K562 (cell line): ENCODE results near the gene STPG2. TPM values are rescaled to one million over a fixed set of nuclear protein-coding genes. Genes with fewer than 3 reads are reported as not detected.

ENCODE experiments used
- ATAC-seq: fragments of 200-7000 bp; cut with Tn5 transposase; 3 replicates; pipeline ENCODE4 v1.9.1; 2020; ENCODE audit warnings: moderate library complexity
- BruUV-seq: library from RNA; stranded (reverse); fragments of 400-500 nt; replicated peaks from 2 replicates; lab custom pipeline; 2021; lab: Mats Ljungman, UMichigan
- CTCF ChIA-PET: fragments of 300-600 bp; formaldehyde crosslinking; extraction: SDS; loops from one replicate; lab custom pipeline; 2021; ENCODE audit warnings: low intra/inter-chr PET ratio; lab: Yijun Ruan, JAX
- POLR2A ChIA-PET: fragments of 300-600, 350-650 bp; sonication (Branson Sonifier 250); formaldehyde crosslinking; extraction: SDS; loops from one replicate; lab custom pipeline; 2021; ENCODE audit warnings: antibody characterized with exemption, inconsistent platforms; lab: Yijun Ruan, JAX
- DNase-seq, 4 experiments: peaks; one replicate each; pipeline versions ENCODE4 v3.0.0 to v3.0.0-alpha.2; 2011 to 2018; ENCODE audit warnings: low spot score in 3 of 4, mixed read lengths in 3 of 4; ENCODE audit errors: extremely low read depth in 1 of 4
- FAIRE-seq: peaks from 2 replicates; lab custom pipeline; 2011; peaks lifted over from hg19 to GRCh38; lab: Jason Lieb, UNC
- H2AFZ ChIP-seq: 2 replicates; pipeline ENCODE4 v1.6.0; 2011; ENCODE audit warnings: low read depth, low read length, control low read depth, inconsistent platforms
- H3K27ac ChIP-seq: fragments of 200-600 bp; 3 replicates; pipeline ENCODE4 v1.8.0; 2011; ENCODE audit warnings: low read depth, mild to moderate bottlenecking, control low read depth, inconsistent platforms, low read length, moderate library complexity, mixed read lengths; ENCODE audit errors: extremely low read depth
- H3K27me3 ChIP-seq, 2 experiments: fragments of 300-600 bp in 1 of 2; 2 replicates in 1 of 2; 3 replicates in 1 of 2; pipeline versions ENCODE4 v1.6.0 to v1.8.0; 2011; ENCODE audit warnings: inconsistent platforms in 2 of 2, low read length in 2 of 2, mild to moderate bottlenecking in 1 of 2, mixed read lengths in 1 of 2, moderate library complexity in 1 of 2; ENCODE audit not compliant: control insufficient read depth in 2 of 2, insufficient read depth in 2 of 2
- H3K36me3 ChIP-seq: fragments of 300-600 bp; 3 replicates; pipeline ENCODE4 v1.8.0; 2011; ENCODE audit warnings: mild to moderate bottlenecking, low read length, inconsistent platforms; ENCODE audit not compliant: control insufficient read depth, insufficient read depth
- H3K4me1 ChIP-seq, 2 experiments: fragments of 200-600 bp in 1 of 2; replicated peaks in 1 of 2; 2 replicates in 1 of 2; 3 replicates in 1 of 2; pipeline versions ENCODE4 v1.5.1 to v1.8.0; 2011; ENCODE audit warnings: inconsistent platforms in 2 of 2, low read length in 2 of 2, mild to moderate bottlenecking in 1 of 2, mixed read lengths in 1 of 2, moderate library complexity in 1 of 2; ENCODE audit not compliant: control insufficient read depth in 2 of 2, insufficient read depth in 2 of 2
- H3K4me2 ChIP-seq: 2 replicates; pipeline ENCODE4 v1.6.1; 2011; ENCODE audit warnings: low read length, control low read depth, inconsistent platforms, mixed read lengths; ENCODE audit not compliant: insufficient read depth
- H3K4me3 ChIP-seq: fragments of 200-600 bp; sonication (generic), shearing (Covaris generic); 2 replicates; pipeline ENCODE4 v1.5.1; 2016; ENCODE audit warnings: control low read depth, inconsistent platforms
- H3K79me2 ChIP-seq: fragments of 200-600 bp; 3 replicates; pipeline ENCODE4 v1.8.0; 2011; ENCODE audit warnings: low read length, inconsistent platforms; ENCODE audit not compliant: control insufficient read depth, insufficient read depth
- H3K9ac ChIP-seq, 2 experiments: 2 replicates each; pipeline versions ENCODE4 v1.6.0 to v1.6.1; 2011; ENCODE audit warnings: low read depth in 2 of 2, low read length in 2 of 2, control low read depth in 1 of 2, inconsistent platforms in 1 of 2, mild to moderate bottlenecking in 1 of 2, mixed read lengths in 1 of 2; ENCODE audit not compliant: insufficient read depth in 1 of 2
- H3K9me1 ChIP-seq: one replicate; pipeline ENCODE4 v1.6.0; 2011; ENCODE audit warnings: inconsistent platforms, mild to moderate bottlenecking, low read length, moderate library complexity; ENCODE audit not compliant: control insufficient read depth, insufficient read depth
- H3K9me3 ChIP-seq: replicated peaks from 2 replicates; pipeline ENCODE4 v1.5.1; 2011; ENCODE audit warnings: low read depth, low read length, inconsistent platforms; ENCODE audit not compliant: control insufficient read depth, insufficient read depth
- H4K20me1 ChIP-seq: replicated peaks from 2 replicates; pipeline ENCODE4 v1.6.1; 2011; ENCODE audit warnings: low read length, inconsistent platforms, mixed read lengths; ENCODE audit not compliant: control insufficient read depth, insufficient read depth
- ADNP ChIP-seq: fragments of 200-800 bp; sonication (Bioruptor generic); IDR thresholded peaks from 2 replicates; pipeline ENCODE4 v1.6.1; 2016; ENCODE audit warnings: missing genetic modification characterization, missing compliant biosample characterization
- ARNT ChIP-seq, 2 experiments: fragments of 450-650 bp; IDR thresholded peaks; 2 replicates each; pipeline ENCODE4 v1.6.1; 2016; ENCODE audit warnings: mild to moderate bottlenecking in 1 of 2
- CCNT2 ChIP-seq: IDR thresholded peaks from 2 replicates; pipeline ENCODE4 v1.6.1; 2011; ENCODE audit warnings: borderline replicate concordance, low read depth, mild to moderate bottlenecking, moderate library complexity, mixed read lengths, low read length; ENCODE audit not compliant: insufficient read length; ENCODE audit errors: extremely low read depth
- E2F4 ChIP-seq: sonication (generic); formaldehyde crosslinking; IDR thresholded peaks from 2 replicates; pipeline ENCODE4 v1.8.0; 2022; ENCODE audit warnings: mild to moderate bottlenecking, low read depth, missing genetic modification reagents
- IRF9 ChIP-seq: fragments of 450-650 bp; IDR thresholded peaks from 2 replicates; pipeline ENCODE4 v1.6.1; 2016; ENCODE audit warnings: missing biosample characterization, missing genetic modification characterization
- LEF1 ChIP-seq: fragments of 450-650 bp; IDR thresholded peaks from 2 replicates; pipeline ENCODE4 v1.6.1; 2016; ENCODE audit warnings: mild to moderate bottlenecking
- NFIX ChIP-seq: fragments of 250-450 bp; sonication (Bioruptor Pico); IDR thresholded peaks from 2 replicates; pipeline ENCODE4 v1.4.0; 2020; ENCODE audit warnings: low read depth, mild to moderate bottlenecking, moderate library complexity
- SMARCC2 ChIP-seq: fragments of 450-650 bp; IDR thresholded peaks from 2 replicates; pipeline ENCODE4 v1.6.1; 2017; ENCODE audit warnings: antibody characterized with exemption, moderate library complexity, mild to moderate bottlenecking, low read depth
- SP2 ChIP-seq: IDR thresholded peaks from 2 replicates; pipeline ENCODE4 v1.6.1; 2011; ENCODE audit warnings: mild to moderate bottlenecking, low read depth, low read length, moderate library complexity; ENCODE audit not compliant: poor library complexity, severe bottlenecking; ENCODE audit errors: extremely low read depth
- ZFX ChIP-seq: sonication (generic); formaldehyde crosslinking; IDR thresholded peaks from 2 replicates; pipeline ENCODE4 v1.8.0; 2022; ENCODE audit warnings: mild to moderate bottlenecking, missing genetic modification reagents, moderate library complexity
- ZNF197 ChIP-seq: fragments of 200-800 bp; sonication (Bioruptor generic); IDR thresholded peaks from 2 replicates; pipeline ENCODE4 v1.6.1; 2016; ENCODE audit warnings: low read depth, missing genetic modification characterization, missing compliant biosample characterization
- ZNF507 ChIP-seq: conservative IDR thresholded peaks from 2 replicates; pipeline ENCODE4 v1.6.1; 2017; ENCODE audit warnings: missing genetic modification characterization, missing compliant biosample characterization
- ZNF609 ChIP-seq: sonication (generic); formaldehyde crosslinking; IDR thresholded peaks from 2 replicates; pipeline ENCODE4 v1.8.1; 2023; ENCODE audit warnings: missing genetic modification reagents, mild to moderate bottlenecking, borderline replicate concordance
- ZNF717 ChIP-seq: fragments of 250-450 bp; sonication (Bioruptor Pico); IDR thresholded peaks from 2 replicates; pipeline ENCODE4 v1.5.0; 2021
- WGBS: fragments of 100-300 bp; shearing (Covaris generic); methylation state at CpG from one replicate; pipeline ENCODE4 v1.1.6; 2016; ENCODE audit warnings: low coverage, mixed read lengths; ENCODE audit not compliant: insufficient coverage; ENCODE audit errors: missing lambda C conversion rate; 5-methylcytosine and 5-hydroxymethylcytosine counted together
- in situ Hi-C: fragments of 300-500 bp; cut with MboI; formaldehyde crosslinking; loops from 4 replicates; pipeline ENCODE4 v1.15.0; 2018; ENCODE audit warnings: inconsistent platforms, mixed read lengths
- intact Hi-C: fragments of 100-400 bp; cut with micrococcal nuclease; formaldehyde crosslinking; loops from 2 replicates; pipeline ENCODE4 v1.14.2; 2022
- polyA plus RNA-seq, 8 experiments: library from polyadenylated mRNA; depleted of rRNA in 4 of 8; stranded (reverse) in 5 of 8; unstranded in 3 of 8; fragments of >200 nt; fragmentation: Nextera tagmentation in 2 of 8; fragmentation: Illumina TruSeq in 1 of 8; extraction: Ambion mirVana in 2 of 8; extraction: Trizol in 1 of 8; gene quantifications; 2 replicates each; pipeline versions ENCODE4 v1.2.1 to v1.2.3, GENCODE V29; 2011 to 2014; ENCODE audit warnings: inconsistent platforms in 1 of 8, missing spikeins in 1 of 8
- total RNA-seq, 7 experiments: library from RNA; depleted of rRNA in 6 of 7; stranded (reverse); fragments of >200 nt in 6 of 7; fragmentation: Illumina TruSeq in 2 of 7; extraction: Trizol in 2 of 7; gene quantifications; 2 replicates each; pipeline versions ENCODE4 v1.2.1 to v1.2.3, GENCODE V29; 2011 to 2021; ENCODE audit warnings: low replicate concordance in 1 of 7

Gene STPG2
- total and polyA plus RNA-seq, 9 of the 15 experiments (the other 6 are each of a cell fraction or from before 2014, with no cell fraction given): not detected

GRCh38 chr4:97590266-97590665 is 553.0 kb downstream of the STPG2 start (continued):
- TF ChIP-seq ZFX (no peak), SMARCC2 (no peak)

- Histone ChIP-seq H3K79me2 (no peaks in the 10 kb centered on the region), H3K4me2 (no peak overlapping the region), H3K36me3 (no peaks in the 10 kb centered on the region), H3K4me1 (no peaks in the 10 kb centered on the region), H3K27me3 (no peaks in the 10 kb centered on the region), H3K9me3 (peaks cover 2% of the 10 kb centered on the region), H3K9me1 (no peaks in the 10 kb centered on the region), H3K9ac (no peak overlapping the region), H3K27ac (no peak overlapping the region), H4K20me1 (no peaks in the 10 kb centered on the region), H2AFZ (no peak overlapping the region), H3K4me3 (no peak overlapping the region)
- POLR2A ChIA-PET: no interaction called here
- 1% methylated on average over 5 of the region's 5 CpGs for WGBS
- CTCF ChIA-PET: no interaction called here
- FAIRE-seq: no peak
- ATAC-seq: no peak
- intact Hi-C loops (no loop called here), in situ Hi-C loops (no loop called here)
- no TSS peak for BruUV-seq
- no peak for DNase-seq
- TF ChIP-seq ZNF717: no peak
- TF ChIP-seq ZNF609 (CRISPR knock-in tag): no peak
- no peak for TF ChIP-seq ZNF197
- TF ChIP-seq ZNF507 (tag): no peak
- TF ChIP-seq ARNT (IDR thresholded peaks at IDR 0.05): no peak
- no peak for TF ChIP-seq ADNP (tag)
- TF ChIP-seq IRF9 (tag): no peak
- TF ChIP-seq LEF1: no peak
- no peak for TF ChIP-seq E2F4
- no peak for TF ChIP-seq CCNT2
- no peak for TF ChIP-seq NFIX (CRISPR knock-in tag)
- TF ChIP-seq SP2: no peak
Observed at GRCh38 chr4:97589481-97590196, 553.6 kb downstream of the STPG2 start.
